ENCODE measurements around the gene PSPH. TPM values are rescaled to one million over a fixed set of nuclear protein-coding genes. Genes with fewer than 3 reads are reported as not detected.

PSPH gene
- total and polyA plus RNA-seq, 10 of the 15 experiments (the other 5 are each of a cell fraction or from before 2014, with no cell fraction given) = 5.2 to 36.4 (median 23.9) TPM

DNA sequence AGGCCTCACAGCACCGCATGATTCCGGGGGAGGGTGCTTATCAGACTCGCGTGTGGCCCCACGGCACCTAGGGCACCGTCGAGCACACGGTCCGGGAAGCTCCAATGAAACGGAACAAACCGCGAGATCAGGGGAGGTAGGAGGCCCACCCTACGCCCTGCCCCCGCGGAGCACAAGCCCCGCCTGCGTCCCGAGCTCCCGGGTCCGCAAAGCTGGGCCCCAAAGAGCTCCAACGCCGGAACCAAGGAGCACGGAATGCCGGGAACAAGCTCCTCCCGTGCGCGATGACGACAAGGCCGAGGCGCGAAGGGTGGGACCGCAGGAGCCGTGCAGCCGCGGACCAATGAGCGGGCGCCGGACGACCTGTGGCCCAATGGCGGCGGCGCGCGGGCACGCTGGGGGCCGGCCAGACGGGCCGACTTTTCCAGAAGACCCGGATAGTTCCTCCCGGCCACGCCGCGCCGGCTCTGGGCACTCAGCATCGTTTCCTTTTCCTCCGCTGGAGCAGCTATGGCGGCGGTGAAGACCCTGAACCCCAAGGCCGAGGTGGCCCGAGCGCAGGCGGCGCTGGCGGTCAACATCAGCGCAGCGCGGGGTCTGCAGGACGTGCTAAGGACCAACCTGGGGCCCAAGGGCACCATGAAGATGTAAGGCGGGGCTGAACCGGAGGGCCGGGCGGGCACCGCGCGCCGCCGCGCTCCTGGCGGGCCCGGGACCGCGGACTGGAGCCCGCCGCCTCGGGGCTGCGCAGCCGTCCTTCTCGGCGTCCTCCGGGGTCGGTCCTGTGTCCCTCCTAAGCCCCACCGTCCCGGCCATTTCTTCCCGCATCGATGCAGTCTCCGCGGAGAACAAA is at the start of gene PSPH, which contains the start of gene CCT6A (continued):
- TF ChIP-seq NR2C1 (IDR thresholded peaks at IDR 0.05) (0 out of 2 replicates have a peak, but pooled peaks have one; percentile 9), RAD21 (IDR thresholded peaks at IDR 0.05; ENCODE audit: insufficient read depth, low read depth, low read length) (no peak), NRF1 (conservative IDR thresholded peaks at IDR 0.05; ENCODE audit: low read depth, low read length) (no peak), CBX5 (IDR thresholded peaks at IDR 0.05; ENCODE audit: low read depth) (no peak), MEF2B (IDR thresholded peaks at IDR 0.05; ENCODE audit: partially characterized antibody, poor library complexity, severe bottlenecking) (no peak)
- TF ChIP-seq, protein P1, sequence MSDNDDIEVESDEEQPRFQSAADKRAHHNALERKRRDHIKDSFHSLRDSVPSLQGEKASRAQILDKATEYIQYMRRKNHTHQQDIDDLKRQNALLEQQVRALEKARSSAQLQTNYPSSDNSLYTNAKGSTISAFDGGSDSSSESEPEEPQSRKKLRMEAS (IDR thresholded peaks at IDR 0.05; ENCODE audit: low read depth, low read length) = peak; percentile 58; the same call in 1 of the 2 replicates

DNA sequence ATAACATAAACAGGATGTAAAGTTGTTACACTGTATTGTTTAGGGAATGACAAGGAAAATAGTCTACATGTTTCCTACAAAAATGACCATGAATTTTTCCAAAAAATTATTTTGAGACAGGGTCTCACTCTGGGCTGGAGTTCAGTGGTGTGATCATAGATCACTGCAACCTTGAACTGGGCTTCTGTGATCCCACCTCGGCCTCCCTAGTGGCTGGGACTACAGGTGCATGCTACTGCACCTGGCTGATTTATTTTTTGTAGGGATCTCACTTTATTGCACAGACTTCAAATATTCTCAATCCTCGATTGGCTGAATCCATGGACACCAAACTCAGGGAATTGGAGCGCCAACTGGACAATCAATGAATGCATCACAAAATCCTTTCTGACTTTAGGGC is 48.4 kb upstream of the PSPH start:
- no peak for FAIRE-seq

More for the DNA sequence above, 48.4 kb upstream of the PSPH start:
- no peak for DNase-seq (ENCODE audit: low read depth, low spot score)
- CTCF ChIA-PET = no interaction called here
- in situ Hi-C loops (cut with MboI) = loop anchor here (10.0 kb wide), 1 partner anchor 1345 kb away; the partner anchor contains the start of gene SEC61G
- Histone ChIP-seq H4K20me1 (ENCODE audit: control insufficient read depth, insufficient read depth) (no peaks in the 10 kb centered on the region), H3K79me2 (ENCODE audit: control insufficient read depth, insufficient read depth, low read length) (peaks cover 8% of the 10 kb centered on the region), H3K4me2 (ENCODE audit: control insufficient read depth, insufficient read depth) (no peak overlapping the region), H2AFZ (ENCODE audit: control insufficient read depth, low read depth, low read length) (no peak overlapping the region), H3K4me3 (no peak overlapping the region), H3K27me3 (replicated peaks in 1 of 2; ENCODE audit: control insufficient read depth in 2 of 2, insufficient read depth in 2 of 2, low read length in 1 of 2) (no peaks in the 10 kb centered on the region), H3K9me3 (replicated peaks; ENCODE audit: control insufficient read depth, insufficient read depth, low read length) (no peaks in the 10 kb centered on the region), H3K4me1 (ENCODE audit: control insufficient read depth, insufficient read depth, low read length) (no peaks in the 10 kb centered on the region), H3K9ac (ENCODE audit: control insufficient read depth, insufficient read depth, low read length) (no peak overlapping the region), H3K36me3 (ENCODE audit: control insufficient read depth in 2 of 2, insufficient read depth in 2 of 2, low read length in 1 of 2) (peaks cover 3 to 27% of the 10 kb centered on the region in 2 experiments), H3K27ac (ENCODE audit: control insufficient read depth, insufficient read depth) (no peak overlapping the region)
- TF ChIP-seq SREBF2 (IDR thresholded peaks at IDR 0.05; ENCODE audit: low read length) = no peak
- SMC1A ChIA-PET (ENCODE audit: uncharacterized antibody, unreplicated experiment) = no interaction called here
- ATAC-seq = peak; percentile 19; the same call in 1 of the 3 replicates
- intact Hi-C loops (cut with micrococcal nuclease; ENCODE audit: unreplicated experiment) = loop anchor here (10.0 kb wide), 1 partner anchor 215 kb away; the partner anchor contains the start of gene ZNF713
- POLR2A ChIA-PET = interaction anchor here (0.6 kb wide), 1 partner anchor 61 kb away, joined by 4 read pairs; no protein-coding TSS in a partner anchor
- 100% methylated on average over 3 of the region's 3 CpGs for whole genome bisulfite sequencing (ENCODE audit: insufficient coverage, insufficient replicate concordance, low lambda C conversion rate, missing lambda C conversion rate)
- RAD21 ChIA-PET (ENCODE audit: unreplicated experiment) = no interaction called here
- BruUV-seq (replicated peaks) = no TSS peak

Measured in GM12878 (cell line).